Fibroblast of mammary gland (primary cell): ENCODE measurements around the gene NINJ1.
"Not testable (repeated sequence)": the region's sequence is repeated elsewhere in the genome, so short reads cannot be mapped to it uniquely, and the experiment has no call there.

Experiments
- DNase-seq: peaks from one replicate; pipeline ENCODE4 v3.0.0-alpha.2; 2010; ENCODE audit warnings: low read depth
- H3K4me3 ChIP-seq: 2 replicates; pipeline ENCODE4 v1.5.1; 2011; ENCODE audit warnings: low read depth, mild to moderate bottlenecking, low read length, moderate library complexity; ENCODE audit not compliant: control insufficient read depth
- CTCF ChIP-seq: conservative IDR thresholded peaks from 2 replicates; pipeline ENCODE4 v1.5.1; 2011; ENCODE audit warnings: low read depth, low read length, inconsistent platforms; ENCODE audit not compliant: control insufficient read depth, insufficient read depth

The NINJ1 gene

GRCh38 chr9:93108291-93109041 is 25.6 kb downstream of the NINJ1 start:
- DNase-seq = no peak
- TF ChIP-seq CTCF = no peak
- H3K4me3 ChIP-seq = no peak overlapping the region

- no peak for DNase-seq
- no peak for TF ChIP-seq CTCF
- no peak overlapping the region for H3K4me3 ChIP-seq
These were observed 26.3 kb downstream of the NINJ1 start for GRCh38 chr9:93107825-93108161.

GRCh38 chr9:93107151-93107824 is 26.8 kb downstream of the NINJ1 start:
- TF ChIP-seq CTCF = no peak
- no peak for DNase-seq
- H3K4me3 ChIP-seq = no peak overlapping the region

GRCh38 chr9:93105620-93106019 is 28.4 kb downstream of the NINJ1 start:
- no peak for DNase-seq
- H3K4me3 ChIP-seq = no peak overlapping the region
- TF ChIP-seq CTCF = no peak

GRCh38 chr9:93101086-93101485 is 33.0 kb downstream of the NINJ1 start:
- not testable (repeated sequence) for DNase-seq, H3K4me3 ChIP-seq

- no peak for DNase-seq
These were observed 33.8 kb downstream of the NINJ1 start for GRCh38 chr9:93100276-93100636.

More at GRCh38 chr9:93100276-93100636, 33.8 kb downstream of the NINJ1 start:
- no peak for TF ChIP-seq CTCF
- H3K4me3 ChIP-seq = no peak overlapping the region
